ENCODE data around the gene NHERF2. TPM values are rescaled to one million over a fixed set of nuclear protein-coding genes. Genes with fewer than 3 reads are reported as not detected.

NHERF2 gene
- total and polyA plus RNA-seq, 2 of the 4 experiments (the other 2 are of a cell fraction) = 18.6 to 77.8 TPM

DNA sequence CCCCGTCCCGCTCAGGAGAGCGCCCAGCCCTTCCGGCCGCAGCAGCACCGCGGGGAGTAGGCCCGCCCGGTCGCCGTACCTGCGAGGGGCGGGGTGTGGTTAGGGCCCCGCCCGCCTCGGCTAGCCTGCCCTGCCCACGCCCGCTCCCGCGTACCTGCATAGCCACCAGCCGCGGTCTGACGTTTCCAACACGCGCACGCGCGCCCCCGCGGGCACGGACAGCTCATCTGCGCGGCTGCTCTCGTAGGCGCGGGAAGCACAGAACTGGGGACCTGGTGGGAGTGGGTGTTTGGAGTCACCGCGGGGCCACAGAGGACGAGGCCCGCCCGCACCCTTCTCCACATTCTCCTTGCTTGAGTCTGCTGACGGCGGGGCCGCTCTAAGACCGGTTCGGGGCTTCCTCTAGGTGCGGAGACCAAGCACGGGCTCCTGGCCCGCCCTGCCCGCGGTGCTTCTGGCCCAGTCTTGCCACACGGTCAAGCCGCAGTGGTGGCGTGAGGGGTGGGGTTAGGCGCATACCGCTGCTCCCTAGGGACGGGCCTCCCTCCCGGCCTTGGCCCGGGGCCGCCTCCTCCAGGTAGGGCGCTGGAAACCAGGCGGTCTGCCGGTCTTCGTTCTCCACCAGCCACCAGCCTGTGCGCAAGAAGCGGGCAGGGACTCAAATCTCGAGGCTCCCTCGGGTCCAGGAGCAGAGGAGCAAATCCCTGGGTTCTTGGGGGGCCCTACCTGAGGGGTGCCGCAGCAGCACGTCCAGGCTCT lies 47.3 kb upstream of the NHERF2 start:
- 56% methylated on average over 26 of the region's 70 CpGs; no CpG with 5 or more reads in 1 of the 2 experiments for WGBS, 2 experiments (ENCODE audit: extremely low coverage in 2 of 2, insufficient read length in 1 of 2)
- Histone ChIP-seq H4K20me1 (ENCODE audit: insufficient read depth, low read length) (no peaks in the 10 kb centered on the region; the same call in none of the 2 replicates), H3K18ac (ENCODE audit: low read depth, low read length) (no peak overlapping the region), H3K9me3 (ENCODE audit: control insufficient read depth, insufficient read depth, low read length) (no peaks in the 10 kb centered on the region), H4K8ac (ENCODE audit: low read depth in 2 of 2, low read length in 2 of 2) (no peak overlapping the region), H2BK20ac (ENCODE audit: low read depth, low read length) (no peak overlapping the region), H3K27ac (ENCODE audit: insufficient read depth, low read length) (no peak overlapping the region), H3K9me1 (ENCODE audit: insufficient read depth, low read length) (no peaks in the 10 kb centered on the region), H3K27me3 (ENCODE audit: control insufficient read depth, insufficient read depth, low read length) (peaks cover 31% of the 10 kb centered on the region; the same call in 1 of the 2 replicates), H3K23ac (ENCODE audit: low read depth, low read length) (no peak overlapping the region), H2BK5ac (ENCODE audit: low read depth, low read length, poor library complexity, severe bottlenecking) (no peak overlapping the region), H3K4me1 (ENCODE audit: control insufficient read depth, insufficient read depth, low read length) (no peaks in the 10 kb centered on the region), H4K5ac (ENCODE audit: low read depth, low read length) (no peak overlapping the region), H2AK5ac (ENCODE audit: low read depth, low read length) (no peak overlapping the region), H3K4ac (ENCODE audit: low read depth, low read length) (no peak overlapping the region), H3K4me3 (ENCODE audit: insufficient read depth, low read depth, low read length) (no peak overlapping the region), H4K91ac (ENCODE audit: insufficient read depth, low read depth, low read length) (no peak overlapping the region), H3K4me2 (ENCODE audit: low read depth, low read length) (no peak overlapping the region), H3K56ac (ENCODE audit: extremely low read depth, insufficient read depth, low read length) (no peak overlapping the region), H3K14ac (replicated peaks; ENCODE audit: low read depth, low read length) (no peak overlapping the region), H2AK9ac (replicated peaks; ENCODE audit: low read depth, low read length, poor library complexity) (peak overlapping the region; percentile 5), H2BK120ac (ENCODE audit: low read depth, low read length) (no peak overlapping the region), H2BK15ac (ENCODE audit: low read depth, low read length) (no peak overlapping the region), H3K9ac (ENCODE audit: low read depth, low read length) (no peak overlapping the region), H3K79me1 (ENCODE audit: low read depth in 1 of 2, low read length in 2 of 2) (peaks cover 0 to 4% of the 10 kb centered on the region in 2 experiments; a peak in 1 of 4 replicates), H2AFZ (replicated peaks; ENCODE audit: low read length, poor library complexity) (peak overlapping the region; percentile 49), H3K36me3 (ENCODE audit: control insufficient read depth, insufficient read depth, low read length) (peaks cover 46% of the 10 kb centered on the region)
- BruUV-seq (replicated peaks) = no TSS peak
- DNase-seq (no peak), ATAC-seq (ENCODE audit: low read depth) (no peak)
- TF ChIP-seq SMC3 (IDR thresholded peaks at IDR 0.05; ENCODE audit: low read depth, low read length) (no peak), RAD21 (IDR thresholded peaks at IDR 0.05; ENCODE audit: low read length) (no peak), CEBPB (IDR thresholded peaks at IDR 0.05; ENCODE audit: low read depth, low read length) (no peak), MAFK (IDR thresholded peaks at IDR 0.05; ENCODE audit: low read depth, low read length) (no peak), RFX5 (IDR thresholded peaks at IDR 0.05; ENCODE audit: low read depth, low read length) (no peak), MXI1 (IDR thresholded peaks at IDR 0.05; ENCODE audit: borderline replicate concordance, low read depth, low read length) (no peak), FOS (IDR thresholded peaks at IDR 0.05; ENCODE audit: low read depth, low read length) (no peak), RCOR1 (IDR thresholded peaks at IDR 0.05; ENCODE audit: insufficient replicate concordance, low read length) (no peak), NFE2L2 (IDR thresholded peaks at IDR 0.05; ENCODE audit: low read depth, low read length) (no peak), BHLHE40 (IDR thresholded peaks at IDR 0.05; ENCODE audit: low read depth, low read length) (no peak), MAZ (IDR thresholded peaks at IDR 0.05; ENCODE audit: borderline replicate concordance, low read depth, low read length) (no peak), POLR2A (IDR thresholded peaks at IDR 0.05; ENCODE audit: low read depth, low read length) (no peak), CHD1 (IDR thresholded peaks at IDR 0.05; ENCODE audit: low read depth, low read length) (no peak)
- TF ChIP-seq, protein P1, sequence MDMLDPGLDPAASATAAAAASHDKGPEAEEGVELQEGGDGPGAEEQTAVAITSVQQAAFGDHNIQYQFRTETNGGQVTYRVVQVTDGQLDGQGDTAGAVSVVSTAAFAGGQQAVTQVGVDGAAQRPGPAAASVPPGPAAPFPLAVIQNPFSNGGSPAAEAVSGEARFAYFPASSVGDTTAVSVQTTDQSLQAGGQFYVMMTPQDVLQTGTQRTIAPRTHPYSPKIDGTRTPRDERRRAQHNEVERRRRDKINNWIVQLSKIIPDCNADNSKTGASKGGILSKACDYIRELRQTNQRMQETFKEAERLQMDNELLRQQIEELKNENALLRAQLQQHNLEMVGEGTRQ (IDR thresholded peaks at IDR 0.05; ENCODE audit: low read depth, low read length) = no peak
- TF ChIP-seq, protein P2, sequence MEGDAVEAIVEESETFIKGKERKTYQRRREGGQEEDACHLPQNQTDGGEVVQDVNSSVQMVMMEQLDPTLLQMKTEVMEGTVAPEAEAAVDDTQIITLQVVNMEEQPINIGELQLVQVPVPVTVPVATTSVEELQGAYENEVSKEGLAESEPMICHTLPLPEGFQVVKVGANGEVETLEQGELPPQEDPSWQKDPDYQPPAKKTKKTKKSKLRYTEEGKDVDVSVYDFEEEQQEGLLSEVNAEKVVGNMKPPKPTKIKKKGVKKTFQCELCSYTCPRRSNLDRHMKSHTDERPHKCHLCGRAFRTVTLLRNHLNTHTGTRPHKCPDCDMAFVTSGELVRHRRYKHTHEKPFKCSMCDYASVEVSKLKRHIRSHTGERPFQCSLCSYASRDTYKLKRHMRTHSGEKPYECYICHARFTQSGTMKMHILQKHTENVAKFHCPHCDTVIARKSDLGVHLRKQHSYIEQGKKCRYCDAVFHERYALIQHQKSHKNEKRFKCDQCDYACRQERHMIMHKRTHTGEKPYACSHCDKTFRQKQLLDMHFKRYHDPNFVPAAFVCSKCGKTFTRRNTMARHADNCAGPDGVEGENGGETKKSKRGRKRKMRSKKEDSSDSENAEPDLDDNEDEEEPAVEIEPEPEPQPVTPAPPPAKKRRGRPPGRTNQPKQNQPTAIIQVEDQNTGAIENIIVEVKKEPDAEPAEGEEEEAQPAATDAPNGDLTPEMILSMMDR (conservative IDR thresholded peaks at IDR 0.05; ENCODE audit: low read depth, low read length) = no peak
- TF ChIP-seq, protein P3, sequence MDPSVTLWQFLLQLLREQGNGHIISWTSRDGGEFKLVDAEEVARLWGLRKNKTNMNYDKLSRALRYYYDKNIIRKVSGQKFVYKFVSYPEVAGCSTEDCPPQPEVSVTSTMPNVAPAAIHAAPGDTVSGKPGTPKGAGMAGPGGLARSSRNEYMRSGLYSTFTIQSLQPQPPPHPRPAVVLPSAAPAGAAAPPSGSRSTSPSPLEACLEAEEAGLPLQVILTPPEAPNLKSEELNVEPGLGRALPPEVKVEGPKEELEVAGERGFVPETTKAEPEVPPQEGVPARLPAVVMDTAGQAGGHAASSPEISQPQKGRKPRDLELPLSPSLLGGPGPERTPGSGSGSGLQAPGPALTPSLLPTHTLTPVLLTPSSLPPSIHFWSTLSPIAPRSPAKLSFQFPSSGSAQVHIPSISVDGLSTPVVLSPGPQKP (IDR thresholded peaks at IDR 0.05; ENCODE audit: borderline replicate concordance, low read depth, low read length) = no peak
- in situ Hi-C loops (cut with MboI; ENCODE audit: low sequenced_read_pairs) (no loop called here), dilution Hi-C loops (cut with HindIII; ENCODE audit: low sequenced_read_pairs, unreplicated experiment) (no loop called here), intact Hi-C loops (cut with micrococcal nuclease) (no loop called here)
- ChIA-PET CTCF (no interaction called here), POLR2A (ENCODE audit: unreplicated experiment) (no interaction called here)
